ENCODE results near the gene TMC5. TPM values are rescaled to one million over a fixed set of nuclear protein-coding genes. Genes with fewer than 3 reads are reported as not detected.

Gene TMC5
- total and polyA plus RNA-seq, 2 donors (not counting 3 experiments of a cell fraction or from before 2014, with no cell fraction given) = not detected

DNA sequence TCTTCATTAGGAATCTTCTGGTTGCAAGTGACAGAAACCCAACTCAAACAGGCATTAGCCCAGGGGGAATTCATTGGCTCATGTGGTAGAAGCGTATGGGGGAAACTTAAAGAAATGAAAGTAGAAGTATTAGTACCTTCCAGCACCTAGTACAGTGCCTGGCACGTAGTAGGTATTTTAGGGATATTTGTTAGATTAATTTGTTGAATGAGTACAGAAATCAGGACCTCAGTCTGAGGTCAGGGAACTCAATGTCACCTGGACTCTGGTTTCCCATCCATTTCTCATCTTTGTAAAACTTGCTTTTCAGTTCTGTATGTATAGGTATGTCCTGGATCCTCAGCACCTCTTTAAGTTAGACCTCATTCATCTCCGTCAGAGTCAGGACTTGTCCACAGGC is 32.5 kb downstream of the TMC5 start:
- Histone ChIP-seq H3K79me2 (ENCODE audit: control insufficient read depth, insufficient read depth, low read length) (no peaks in the 10 kb centered on the region), H3K27me3 (ENCODE audit: control insufficient read depth in 2 of 2, insufficient read depth in 2 of 2, low read length in 2 of 2) (no peaks in the 10 kb centered on the region), H3K9me3 (replicated peaks; ENCODE audit: control insufficient read depth, insufficient read depth, low read length) (no peaks in the 10 kb centered on the region), H3K9ac (replicated peaks; ENCODE audit: extremely low read depth, insufficient read depth, low read length) (no peak overlapping the region), H2AFZ (ENCODE audit: low read depth, low read length) (no peak overlapping the region), H3K27ac (ENCODE audit: insufficient read depth, low read depth, low read length) (no peak overlapping the region), H4K20me1 (replicated peaks; ENCODE audit: control insufficient read depth, extremely low read depth, insufficient read depth, low read length) (no peaks in the 10 kb centered on the region), H3K4me3 (replicated peaks in 1 of 3; ENCODE audit: insufficient read depth in 1 of 3, low read depth in 1 of 3, low read length in 3 of 3) (no peak overlapping the region), H3K4me1 (ENCODE audit: control insufficient read depth, extremely low read depth, insufficient read depth, low read length) (no peaks in the 10 kb centered on the region), H3K4me2 (ENCODE audit: insufficient read depth, low read length) (no peak overlapping the region), H3K9me1 (replicated peaks; ENCODE audit: control insufficient read depth, extremely low read depth, insufficient read depth, low read length) (no peaks in the 10 kb centered on the region), H3K36me3 (ENCODE audit: control insufficient read depth in 2 of 2, extremely low read depth in 1 of 2, insufficient read depth in 2 of 2, low read length in 2 of 2) (no peaks in the 10 kb centered on the region)
- ChIA-PET CTCF (no interaction called here), POLR2A (no interaction called here)
- FAIRE-seq = no peak
- no peak for TF ChIP-seq MYC (IDR thresholded peaks at IDR 0.05; ENCODE audit: low read depth, low read length)
- TF ChIP-seq, protein P1, sequence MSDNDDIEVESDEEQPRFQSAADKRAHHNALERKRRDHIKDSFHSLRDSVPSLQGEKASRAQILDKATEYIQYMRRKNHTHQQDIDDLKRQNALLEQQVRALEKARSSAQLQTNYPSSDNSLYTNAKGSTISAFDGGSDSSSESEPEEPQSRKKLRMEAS (IDR thresholded peaks at IDR 0.05; ENCODE audit: insufficient read depth, insufficient read length) = no peak
- TF ChIP-seq JUN (IDR thresholded peaks at IDR 0.05; ENCODE audit: borderline replicate concordance, insufficient read depth, insufficient read length, low read depth) = no peak
- no peak for TF ChIP-seq FOS (IDR thresholded peaks at IDR 0.05; ENCODE audit: borderline replicate concordance, insufficient read depth, low read length)
- no peak for TF ChIP-seq GATA2 (IDR thresholded peaks at IDR 0.05; ENCODE audit: insufficient read depth, insufficient read length, low read depth, low read length)
- BruUV-seq (replicated peaks) = no TSS peak
- DNase-seq (ENCODE audit: low read depth, low spot score) = no peak
- dilution Hi-C loops (cut with MboI; ENCODE audit: extremely low pct_ligation_motif_present, low sequenced_read_pairs) (no loop called here), intact Hi-C loops (cut with micrococcal nuclease) (no loop called here)

DNA sequence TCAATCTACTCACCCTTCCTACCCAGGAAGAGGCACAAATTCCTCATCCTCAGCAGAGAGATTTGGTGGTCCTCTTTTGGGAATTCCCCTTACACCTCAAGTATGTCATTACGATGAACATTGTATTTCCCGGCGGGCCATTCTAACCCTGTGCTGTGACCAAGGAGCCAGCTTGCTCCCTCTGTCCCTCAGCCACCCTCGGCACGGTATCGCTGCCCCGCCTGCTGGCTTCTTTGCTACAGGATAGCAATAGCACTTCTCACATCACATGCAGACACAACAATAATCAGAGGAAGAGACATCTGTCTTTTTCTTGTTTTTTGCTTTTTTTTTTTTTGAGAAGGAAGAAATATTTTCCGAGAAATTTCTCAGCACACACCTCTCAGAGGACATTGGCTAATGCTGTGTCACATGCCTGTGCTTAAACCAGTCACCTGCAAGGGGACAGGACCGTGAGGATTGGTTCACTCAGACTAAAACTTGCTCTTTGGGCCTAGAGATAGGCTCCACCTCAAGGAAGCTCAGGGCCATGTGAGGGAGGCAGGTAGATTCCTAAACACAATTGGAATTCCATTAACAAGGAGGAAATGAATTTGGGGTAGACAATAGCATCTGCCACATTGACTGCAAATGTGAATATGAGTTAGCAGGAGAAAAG is 41.2 kb downstream of the TMC5 start:
- Histone ChIP-seq H3K9ac (replicated peaks; ENCODE audit: extremely low read depth, insufficient read depth, low read length) (no peak overlapping the region), H3K4me3 (replicated peaks in 1 of 3; ENCODE audit: insufficient read depth in 1 of 3, low read depth in 1 of 3, low read length in 3 of 3) (no peak overlapping the region), H3K4me2 (ENCODE audit: insufficient read depth, low read length) (no peak overlapping the region), H3K27ac (ENCODE audit: insufficient read depth, low read depth, low read length) (no peak overlapping the region), H2AFZ (ENCODE audit: low read depth, low read length) (no peak overlapping the region), H3K4me1 (ENCODE audit: control insufficient read depth, extremely low read depth, insufficient read depth, low read length) (no peaks in the 10 kb centered on the region), H4K20me1 (replicated peaks; ENCODE audit: control insufficient read depth, extremely low read depth, insufficient read depth, low read length) (no peaks in the 10 kb centered on the region), H3K9me1 (replicated peaks; ENCODE audit: control insufficient read depth, extremely low read depth, insufficient read depth, low read length) (no peaks in the 10 kb centered on the region), H3K79me2 (ENCODE audit: control insufficient read depth, insufficient read depth, low read length) (no peaks in the 10 kb centered on the region), H3K27me3 (ENCODE audit: control insufficient read depth in 2 of 2, insufficient read depth in 2 of 2, low read length in 2 of 2) (no peaks in the 10 kb centered on the region), H3K36me3 (ENCODE audit: control insufficient read depth in 2 of 2, extremely low read depth in 1 of 2, insufficient read depth in 2 of 2, low read length in 2 of 2) (no peaks in the 10 kb centered on the region), H3K9me3 (replicated peaks; ENCODE audit: control insufficient read depth, insufficient read depth, low read length) (no peaks in the 10 kb centered on the region)
- ChIA-PET POLR2A (no interaction called here), CTCF (no interaction called here)
- DNase-seq (ENCODE audit: low read depth, low spot score) = no peak
- dilution Hi-C loops (cut with MboI; ENCODE audit: extremely low pct_ligation_motif_present, low sequenced_read_pairs) (no loop called here), intact Hi-C loops (cut with micrococcal nuclease) (no loop called here)
- TF ChIP-seq FOS (IDR thresholded peaks at IDR 0.05; ENCODE audit: borderline replicate concordance, insufficient read depth, low read length) (no peak), POLR2AphosphoS5 (IDR thresholded peaks at IDR 0.05; ENCODE audit: insufficient read depth, low read depth, low read length) (no peak), GATA2 (IDR thresholded peaks at IDR 0.05; ENCODE audit: insufficient read depth, insufficient read length, low read depth, low read length) (no peak), MYC (IDR thresholded peaks at IDR 0.05; ENCODE audit: low read depth, low read length) (no peak), JUN (IDR thresholded peaks at IDR 0.05; ENCODE audit: borderline replicate concordance, insufficient read depth, insufficient read length, low read depth) (no peak), EZH2 (IDR thresholded peaks at IDR 0.05; ENCODE audit: borderline replicate concordance, low read depth, low read length, severe bottlenecking) (no peak)
- TF ChIP-seq, protein P1 (IDR thresholded peaks at IDR 0.05; ENCODE audit: insufficient read depth, insufficient read length) = no peak
- TF ChIP-seq, protein P2, sequence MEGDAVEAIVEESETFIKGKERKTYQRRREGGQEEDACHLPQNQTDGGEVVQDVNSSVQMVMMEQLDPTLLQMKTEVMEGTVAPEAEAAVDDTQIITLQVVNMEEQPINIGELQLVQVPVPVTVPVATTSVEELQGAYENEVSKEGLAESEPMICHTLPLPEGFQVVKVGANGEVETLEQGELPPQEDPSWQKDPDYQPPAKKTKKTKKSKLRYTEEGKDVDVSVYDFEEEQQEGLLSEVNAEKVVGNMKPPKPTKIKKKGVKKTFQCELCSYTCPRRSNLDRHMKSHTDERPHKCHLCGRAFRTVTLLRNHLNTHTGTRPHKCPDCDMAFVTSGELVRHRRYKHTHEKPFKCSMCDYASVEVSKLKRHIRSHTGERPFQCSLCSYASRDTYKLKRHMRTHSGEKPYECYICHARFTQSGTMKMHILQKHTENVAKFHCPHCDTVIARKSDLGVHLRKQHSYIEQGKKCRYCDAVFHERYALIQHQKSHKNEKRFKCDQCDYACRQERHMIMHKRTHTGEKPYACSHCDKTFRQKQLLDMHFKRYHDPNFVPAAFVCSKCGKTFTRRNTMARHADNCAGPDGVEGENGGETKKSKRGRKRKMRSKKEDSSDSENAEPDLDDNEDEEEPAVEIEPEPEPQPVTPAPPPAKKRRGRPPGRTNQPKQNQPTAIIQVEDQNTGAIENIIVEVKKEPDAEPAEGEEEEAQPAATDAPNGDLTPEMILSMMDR (IDR thresholded peaks at IDR 0.05; ENCODE audit: extremely low read depth in 1 of 2, insufficient read depth in 1 of 2, low read depth in 1 of 2, low read length in 2 of 2) = no peak
- no peak for FAIRE-seq
- BruUV-seq (replicated peaks) = no TSS peak
